ENCODE measurements around the gene ZNF765.
A peak's percentile ranks its signal among the peaks of the same experiment; 100 is the strongest.
"Not testable (repeated sequence)": the region's sequence is repeated elsewhere in the genome, so short reads cannot be mapped to it uniquely, and the experiment has no call there.

Gene ZNF765

GRCh38 chr19:53462861-53463260 is 67.9 kb downstream of the ZNF765 start:
- no peak for DNase-seq (ENCODE audit: extremely low read depth, low read depth)
- TF ChIP-seq, protein P1, sequence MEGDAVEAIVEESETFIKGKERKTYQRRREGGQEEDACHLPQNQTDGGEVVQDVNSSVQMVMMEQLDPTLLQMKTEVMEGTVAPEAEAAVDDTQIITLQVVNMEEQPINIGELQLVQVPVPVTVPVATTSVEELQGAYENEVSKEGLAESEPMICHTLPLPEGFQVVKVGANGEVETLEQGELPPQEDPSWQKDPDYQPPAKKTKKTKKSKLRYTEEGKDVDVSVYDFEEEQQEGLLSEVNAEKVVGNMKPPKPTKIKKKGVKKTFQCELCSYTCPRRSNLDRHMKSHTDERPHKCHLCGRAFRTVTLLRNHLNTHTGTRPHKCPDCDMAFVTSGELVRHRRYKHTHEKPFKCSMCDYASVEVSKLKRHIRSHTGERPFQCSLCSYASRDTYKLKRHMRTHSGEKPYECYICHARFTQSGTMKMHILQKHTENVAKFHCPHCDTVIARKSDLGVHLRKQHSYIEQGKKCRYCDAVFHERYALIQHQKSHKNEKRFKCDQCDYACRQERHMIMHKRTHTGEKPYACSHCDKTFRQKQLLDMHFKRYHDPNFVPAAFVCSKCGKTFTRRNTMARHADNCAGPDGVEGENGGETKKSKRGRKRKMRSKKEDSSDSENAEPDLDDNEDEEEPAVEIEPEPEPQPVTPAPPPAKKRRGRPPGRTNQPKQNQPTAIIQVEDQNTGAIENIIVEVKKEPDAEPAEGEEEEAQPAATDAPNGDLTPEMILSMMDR (IDR thresholded peaks at IDR 0.05; ENCODE audit: low read depth, low read length) = no peak

GRCh38 chr19:53463263-53463662 is 68.3 kb downstream of the ZNF765 start:
- DNase-seq (ENCODE audit: extremely low read depth, low read depth) = no peak
- TF ChIP-seq, protein P1 (IDR thresholded peaks at IDR 0.05; ENCODE audit: low read depth, low read length) = no peak

DNA sequence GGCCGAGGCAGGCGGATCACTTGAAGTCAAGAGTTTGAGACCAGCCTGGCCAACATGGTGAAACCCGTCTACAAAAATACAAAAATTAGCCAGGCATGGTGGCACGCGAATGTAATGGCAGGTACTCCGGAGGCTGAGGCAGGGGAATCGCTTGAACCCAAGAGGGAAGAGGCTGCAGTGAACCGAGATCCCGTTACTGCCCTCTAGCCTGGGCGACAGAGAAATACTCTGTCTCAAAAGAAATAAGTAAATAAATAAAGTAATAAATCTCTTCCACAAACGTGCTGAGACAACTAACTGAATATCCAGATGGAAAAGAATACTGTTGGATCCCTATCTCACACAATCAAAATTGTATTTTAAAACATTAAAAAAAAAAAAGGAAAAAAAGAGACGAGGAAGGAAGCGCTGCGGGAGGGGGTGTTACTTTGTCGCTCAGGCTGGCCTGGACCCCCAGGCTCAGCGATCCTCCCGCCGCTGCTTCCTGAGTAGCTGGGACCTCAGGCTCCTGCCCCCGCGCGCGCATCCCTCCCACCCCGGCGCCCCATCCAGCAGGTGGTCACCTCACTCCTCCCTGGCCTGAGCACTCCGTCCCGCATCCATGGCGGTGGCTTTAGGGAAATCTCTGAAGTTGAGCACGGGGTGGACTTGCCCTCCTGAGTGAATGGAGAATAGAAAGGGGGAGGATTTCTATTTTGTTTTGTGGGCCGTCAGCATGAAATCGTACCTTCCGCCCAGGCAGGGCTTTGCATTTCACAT is 72.0 kb downstream of the ZNF765 start:
- TF ChIP-seq, protein P1 (IDR thresholded peaks at IDR 0.05; ENCODE audit: low read depth, low read length) = no peak
- DNase-seq (ENCODE audit: extremely low read depth, low read depth) = no peak

DNA sequence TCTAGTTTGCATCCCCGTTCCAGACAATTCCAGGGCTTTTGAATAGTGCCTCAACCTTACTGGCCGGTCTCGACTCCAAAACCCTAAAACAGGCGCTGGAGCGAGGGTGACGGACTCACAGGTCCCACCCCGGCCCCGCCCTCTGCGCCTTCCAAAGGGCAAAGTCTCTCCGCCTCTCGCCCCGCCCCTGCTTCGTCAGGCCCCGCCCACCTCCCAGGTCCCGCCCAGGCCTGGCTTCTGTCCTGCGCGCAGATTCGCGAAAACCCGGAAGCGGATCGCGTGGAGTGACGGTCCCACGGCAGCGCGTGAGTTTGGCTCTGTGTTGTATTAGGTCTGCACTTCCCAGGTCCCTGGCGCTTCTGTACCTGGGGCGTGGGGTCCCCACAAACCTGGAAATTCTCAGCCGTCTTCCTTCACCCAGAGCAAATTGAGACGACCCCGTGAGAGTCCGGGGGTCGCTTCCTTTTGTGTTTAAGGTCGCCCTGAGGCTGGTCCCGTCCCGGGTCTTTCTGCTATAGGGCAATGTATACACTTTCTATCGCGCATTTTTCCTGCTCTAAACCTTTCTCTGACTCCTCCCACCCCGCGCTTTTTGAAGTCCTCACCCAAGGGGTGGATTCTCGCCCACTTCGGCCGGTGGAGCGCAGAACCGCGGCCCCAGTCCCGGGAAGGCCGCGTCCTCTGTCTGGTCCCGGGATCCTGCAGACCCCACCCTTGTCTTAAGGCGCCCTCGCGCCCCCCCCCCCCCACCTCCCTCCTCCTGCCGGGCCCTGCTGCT is 72.7 kb downstream of the ZNF765 start, which contains the start of gene ZNF813:
TSS of gene ZNF813 (plus strand) at position 249 of the 778 bp plus-strand sequence. CDS start 16,090 bp downstream, outside the sequence.
- DNase-seq (ENCODE audit: extremely low read depth, low read depth) = peak; percentile 53
- TF ChIP-seq, protein P1 (IDR thresholded peaks at IDR 0.05; ENCODE audit: low read depth, low read length) = no peak

- not testable (repeated sequence) for DNase-seq (ENCODE audit: extremely low read depth, low read depth)
These were observed 73.7 kb downstream of the ZNF765 start for GRCh38 chr19:53468628-53469027.

GRCh38 chr19:53471916-53472315 is 77.0 kb downstream of the ZNF765 start:
- no peak for DNase-seq (ENCODE audit: extremely low read depth, low read depth)
- TF ChIP-seq, protein P1 (IDR thresholded peaks at IDR 0.05; ENCODE audit: low read depth, low read length) = no peak

DNA sequence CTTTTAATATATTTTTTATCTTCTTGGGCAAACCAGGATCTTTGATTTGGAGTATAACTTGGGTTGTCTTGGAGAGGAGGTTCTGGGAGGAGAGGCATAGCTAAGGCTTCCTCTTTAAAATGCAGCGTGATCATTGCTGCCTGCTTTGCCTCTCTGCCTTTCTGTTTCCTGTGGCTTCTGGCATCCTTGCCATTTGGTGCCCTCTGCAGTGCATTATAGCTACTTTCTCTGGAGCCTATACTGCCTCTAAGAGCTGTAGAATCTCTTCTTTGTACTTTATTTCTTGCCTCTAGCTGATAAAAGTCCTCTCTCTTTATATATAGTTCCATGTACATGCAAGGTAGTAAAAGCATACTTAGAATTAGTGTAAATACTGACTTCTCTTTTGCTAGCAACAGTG is 79.9 kb downstream of the ZNF765 start:
- DNase-seq (ENCODE audit: extremely low read depth, low read depth) = not testable (repeated sequence)

- not testable (repeated sequence) for DNase-seq (ENCODE audit: extremely low read depth, low read depth)
These were observed 80.5 kb downstream of the ZNF765 start for GRCh38 chr19:53475470-53475869.

Data from AG09319 (cell line).